Upper lobe of right lung (tissue), 1 donor: ENCODE results near the gene RPL10. TPM values are rescaled to one million over a fixed set of nuclear protein-coding genes. Genes with fewer than 3 reads are reported as not detected.

Source experiments
- ATAC-seq: fragments of 200-7000 bp; cut with Tn5 transposase; one replicate; pipeline ENCODE4 v1.9.1; 2020; ENCODE audit warnings: mild to moderate bottlenecking, moderate library complexity
- DNase-seq: peaks from one replicate; pipeline ENCODE4 v3.0.0-alpha.2; 2020
- H3K27ac ChIP-seq: fragments of 200-600 bp; one replicate; pipeline ENCODE4 v1.8.0; 2022
- H3K27me3 ChIP-seq: fragments of 200-600 bp; one replicate; pipeline ENCODE4 v1.8.0; 2022; ENCODE audit warnings: mild to moderate bottlenecking
- H3K36me3 ChIP-seq: fragments of 200-600 bp; one replicate; pipeline ENCODE4 v1.8.0; 2022
- H3K4me1 ChIP-seq: fragments of 200-600 bp; one replicate; pipeline ENCODE4 v1.8.0; 2022
- H3K4me3 ChIP-seq: fragments of 200-600 bp; one replicate; pipeline ENCODE4 v1.8.0; 2022; ENCODE audit warnings: mild to moderate bottlenecking
- H3K9me3 ChIP-seq: fragments of 200-600 bp; one replicate; pipeline ENCODE4 v1.8.0; 2022
- intact Hi-C: fragments of 100-400 bp; cut with DNase I; formaldehyde crosslinking; loops from one replicate; pipeline ENCODE4 v1.11.0; 2022
- total RNA-seq: library from RNA; stranded (reverse); fragmentation: NEBNext Ultra II Directional; extraction: Animal tissue kit (Norgen Biotek cat#: 25700); gene quantifications from one replicate; pipeline ENCODE4 v1.2.1, GENCODE V29; 2021
- TF ChIP-seq, protein P1 (sequence below): fragments of 200-600 bp; IDR thresholded peaks from one replicate; pipeline ENCODE4 v1.8.0; 2022; ENCODE audit warnings: antibody characterized with exemption
- donor health status: DM: no; HTN: yes; CAD: no; lungs with severe emphysema.

Gene RPL10
- total RNA-seq, 1 donor from 2014 or later, result 2,677 TPM

DNA sequence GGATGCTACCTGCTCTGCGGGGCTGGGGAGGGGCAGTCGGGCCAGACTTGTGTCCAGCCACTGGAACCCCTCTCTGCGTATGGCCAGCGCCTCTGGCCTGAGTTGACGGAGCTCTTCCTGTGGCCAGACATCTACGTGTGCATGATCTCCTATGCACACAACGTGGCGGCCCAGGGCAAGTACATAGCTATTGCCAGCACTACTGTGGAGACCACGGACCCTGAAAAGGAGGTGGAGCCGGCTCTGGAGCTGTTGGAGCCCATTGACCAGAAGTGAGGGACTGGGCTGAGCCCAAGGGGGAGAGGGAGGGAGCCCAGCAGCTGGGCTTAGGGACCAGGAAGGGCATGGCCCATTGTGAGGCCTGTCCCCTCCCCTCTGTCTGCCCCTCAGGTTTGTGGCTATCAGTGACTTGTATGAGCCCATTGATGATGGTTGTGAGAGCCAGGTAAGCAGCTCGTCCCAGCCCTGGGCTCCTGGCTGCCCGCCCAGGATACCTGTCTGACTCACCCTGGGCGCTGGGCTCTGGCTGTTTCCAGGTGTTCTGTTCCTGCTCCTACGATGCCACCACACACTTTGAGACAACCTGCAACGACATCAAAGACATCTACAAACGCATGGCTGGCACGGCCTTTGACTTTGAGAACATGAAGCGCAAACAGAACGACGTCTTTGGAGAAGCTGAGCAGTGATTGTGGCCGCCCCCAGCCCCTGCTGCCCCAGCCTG is 44.0 kb downstream of the RPL10 start:
- intact Hi-C loops, result no loop called here
- H3K27me3 ChIP-seq, result no peaks in the 10 kb centered on the region
- ATAC-seq (no peak), DNase-seq (no peak)
- peaks cover 16% of the 10 kb centered on the region for H3K36me3 ChIP-seq
- peaks cover 12% of the 10 kb centered on the region for H3K4me1 ChIP-seq
- no peaks in the 10 kb centered on the region for H3K9me3 ChIP-seq
- TF ChIP-seq, protein P1, sequence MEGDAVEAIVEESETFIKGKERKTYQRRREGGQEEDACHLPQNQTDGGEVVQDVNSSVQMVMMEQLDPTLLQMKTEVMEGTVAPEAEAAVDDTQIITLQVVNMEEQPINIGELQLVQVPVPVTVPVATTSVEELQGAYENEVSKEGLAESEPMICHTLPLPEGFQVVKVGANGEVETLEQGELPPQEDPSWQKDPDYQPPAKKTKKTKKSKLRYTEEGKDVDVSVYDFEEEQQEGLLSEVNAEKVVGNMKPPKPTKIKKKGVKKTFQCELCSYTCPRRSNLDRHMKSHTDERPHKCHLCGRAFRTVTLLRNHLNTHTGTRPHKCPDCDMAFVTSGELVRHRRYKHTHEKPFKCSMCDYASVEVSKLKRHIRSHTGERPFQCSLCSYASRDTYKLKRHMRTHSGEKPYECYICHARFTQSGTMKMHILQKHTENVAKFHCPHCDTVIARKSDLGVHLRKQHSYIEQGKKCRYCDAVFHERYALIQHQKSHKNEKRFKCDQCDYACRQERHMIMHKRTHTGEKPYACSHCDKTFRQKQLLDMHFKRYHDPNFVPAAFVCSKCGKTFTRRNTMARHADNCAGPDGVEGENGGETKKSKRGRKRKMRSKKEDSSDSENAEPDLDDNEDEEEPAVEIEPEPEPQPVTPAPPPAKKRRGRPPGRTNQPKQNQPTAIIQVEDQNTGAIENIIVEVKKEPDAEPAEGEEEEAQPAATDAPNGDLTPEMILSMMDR, result no peak
- H3K4me3 ChIP-seq, result no peak overlapping the region
- no peak overlapping the region for H3K27ac ChIP-seq

DNA sequence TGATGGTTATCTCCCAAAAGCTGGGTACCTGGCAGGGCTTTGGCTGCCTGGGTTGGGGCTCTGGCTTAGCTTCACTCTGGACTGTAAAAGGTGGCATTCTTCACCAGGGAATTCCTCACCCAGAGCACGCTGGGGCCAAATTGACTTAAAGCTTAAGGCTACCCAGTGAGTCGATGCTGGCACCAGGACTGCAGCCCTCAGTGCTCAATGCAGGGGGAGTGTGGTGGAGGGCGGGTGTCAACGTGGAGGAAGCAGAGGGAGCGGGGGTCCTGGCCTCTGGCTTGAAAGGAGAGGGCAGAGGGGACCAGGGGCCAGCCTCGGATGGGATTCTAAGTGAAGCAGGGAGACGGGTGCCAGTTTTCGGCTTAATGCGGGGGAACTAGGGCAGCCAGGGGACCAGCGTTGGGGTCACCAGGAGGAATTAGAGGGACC is 45.3 kb downstream of the RPL10 start:
- intact Hi-C loops, result no loop called here
- Histone ChIP-seq H3K4me1 (peaks cover 12% of the 10 kb centered on the region), H3K36me3 (peaks cover 16% of the 10 kb centered on the region), H3K27ac (peak overlapping the region; percentile 63), H3K27me3 (no peaks in the 10 kb centered on the region), H3K9me3 (no peaks in the 10 kb centered on the region), H3K4me3 (peak overlapping the region; percentile 35)
- DNase-seq (no peak), ATAC-seq (no peak)
- TF ChIP-seq, protein P1, result no peak

DNA sequence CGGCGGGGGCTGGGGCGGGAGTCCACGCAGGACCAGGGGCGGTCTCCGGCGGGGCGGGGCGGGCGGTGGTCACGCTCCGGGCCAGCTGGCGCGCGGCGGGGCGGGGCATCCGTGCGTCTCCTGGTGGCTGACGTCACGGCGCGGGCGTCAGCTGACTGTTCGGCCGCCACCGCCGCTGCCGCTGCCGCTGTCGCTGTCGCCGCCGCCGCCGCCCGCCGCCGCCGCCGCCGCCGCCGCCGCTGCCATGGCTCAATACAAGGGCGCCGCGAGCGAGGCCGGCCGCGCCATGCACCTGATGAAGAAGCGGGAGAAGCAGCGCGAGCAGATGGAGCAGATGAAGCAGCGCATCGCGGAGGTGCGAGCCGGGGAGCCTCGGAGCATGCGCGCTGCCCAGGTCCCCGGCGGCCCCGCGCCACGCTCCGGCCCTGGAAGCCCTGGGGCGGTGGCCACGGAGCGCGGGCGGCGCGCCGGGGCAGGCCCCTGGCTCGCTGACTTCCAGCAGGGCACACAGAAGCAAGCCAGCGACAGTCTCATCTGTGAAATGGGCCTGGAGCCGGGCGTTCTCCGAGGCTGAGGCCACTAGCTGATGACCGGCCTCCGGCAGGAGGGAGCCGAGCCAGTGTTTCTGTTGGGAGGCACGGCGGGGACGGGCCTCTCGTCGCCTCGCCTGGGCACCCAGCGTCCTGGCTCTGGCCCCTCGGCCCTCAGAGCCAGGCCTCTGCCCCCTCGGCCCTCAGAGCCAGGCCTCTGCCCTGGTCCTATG is 46.0 kb downstream of the RPL10 start, which contains the start of gene FAM50A:
Gene FAM50A (plus strand): TSS at position 150 of the 763 bp plus-strand sequence. CDS start 95 bp downstream, at position 245.
- ATAC-seq (peak; percentile 93), DNase-seq (peak; percentile 90)
- H3K27me3 ChIP-seq, result no peaks in the 10 kb centered on the region
- peaks cover 12% of the 10 kb centered on the region for H3K4me1 ChIP-seq
- H3K36me3 ChIP-seq, result peaks cover 16% of the 10 kb centered on the region
- intact Hi-C loops, result no loop called here
- TF ChIP-seq, protein P1, result no peak
- H3K9me3 ChIP-seq, result no peaks in the 10 kb centered on the region
- H3K27ac ChIP-seq, result peak within 1 kb of the TSS; percentile 74
- peak within 1 kb of the TSS; percentile 64 for H3K4me3 ChIP-seq

DNA sequence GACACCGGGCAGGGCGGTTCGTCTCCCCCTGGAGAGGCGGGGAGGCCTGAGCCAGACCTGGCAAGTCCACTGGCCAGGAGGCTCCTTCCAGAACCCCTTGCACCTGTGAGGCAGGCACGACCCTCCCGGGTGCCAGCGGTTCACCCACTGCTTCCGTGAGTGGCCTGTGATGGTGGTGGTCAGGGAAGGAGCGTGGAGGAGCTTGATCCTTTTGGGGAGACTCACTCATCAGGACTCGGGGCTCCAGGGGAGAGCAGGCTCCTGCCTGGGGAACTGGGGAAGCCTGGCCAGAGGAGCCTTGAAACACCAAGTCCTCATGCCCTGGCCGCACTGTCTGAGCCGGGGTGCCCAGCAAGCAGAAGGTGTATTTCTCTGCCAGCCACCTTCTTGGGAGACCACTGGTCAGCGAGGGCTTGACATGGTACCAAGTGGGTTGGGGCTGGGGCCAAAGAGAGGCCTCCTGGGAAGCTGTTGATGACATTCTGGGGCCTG is 46.6 kb downstream of the RPL10 start:
- Histone ChIP-seq H3K4me1 (peaks cover 12% of the 10 kb centered on the region), H3K27me3 (no peaks in the 10 kb centered on the region), H3K36me3 (peaks cover 13% of the 10 kb centered on the region), H3K27ac (peak overlapping the region; percentile 74), H3K4me3 (peak overlapping the region; percentile 64), H3K9me3 (no peaks in the 10 kb centered on the region)
- intact Hi-C loops, result no loop called here
- DNase-seq, result no peak
- no peak for ATAC-seq
- TF ChIP-seq, protein P1, result no peak

DNA sequence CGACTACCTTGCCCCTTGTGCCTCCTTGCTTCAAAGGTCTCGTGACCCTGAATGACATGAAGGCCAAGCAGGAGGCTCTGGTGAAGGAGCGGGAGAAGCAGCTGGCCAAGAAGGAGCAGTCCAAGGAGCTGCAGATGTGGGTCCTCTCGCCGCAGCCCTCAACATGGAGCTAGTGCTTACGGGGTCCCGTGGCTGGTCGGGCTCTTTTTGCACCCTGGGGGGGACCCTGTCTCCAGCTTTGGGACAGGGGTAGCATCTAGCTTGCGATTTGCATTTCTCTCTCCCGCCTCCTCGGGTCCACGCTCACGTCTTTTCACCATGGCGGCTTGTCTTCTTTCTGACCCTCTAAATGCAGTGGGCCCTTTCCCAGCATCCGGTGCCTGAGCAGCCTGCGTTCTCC is 47.6 kb downstream of the RPL10 start:
- TF ChIP-seq, protein P1, result no peak
- H3K9me3 ChIP-seq, result no peaks in the 10 kb centered on the region
- peaks cover 12% of the 10 kb centered on the region for H3K4me1 ChIP-seq
- ATAC-seq, result no peak
- DNase-seq, result no peak
- no peak overlapping the region for H3K27ac ChIP-seq
- no peak overlapping the region for H3K4me3 ChIP-seq
- no peaks in the 10 kb centered on the region for H3K27me3 ChIP-seq
- intact Hi-C loops, result no loop called here
- H3K36me3 ChIP-seq, result peaks cover 16% of the 10 kb centered on the region
